Body of pancreas (tissue), 4 donors: ENCODE measurements around the gene RPL32. TPM values are rescaled to one million over a fixed set of nuclear protein-coding genes. Genes with fewer than 3 reads are reported as not detected.

Experiments
- ATAC-seq: fragments of 150-250 bp; one replicate; pipeline ENCODE4 v1.9.1; 2016
- DNase-seq, 4 donors: peaks; one replicate each; pipeline ENCODE4 v3.0.0-alpha.2; 2019
- H3K27ac ChIP-seq, 4 donors: fragments of 200-600 bp; sonication (generic); 1 replicate in 3 of 4; 2 replicates in 1 of 4; pipeline versions ENCODE4 v1.5.1 to v1.6.1; 2016 to 2019; ENCODE audit warnings: mild to moderate bottlenecking in 1 of 4, mixed read lengths in 1 of 4, moderate library complexity in 1 of 4
- H3K27me3 ChIP-seq, 2 donors: fragments of 200-600 bp; sonication (generic); one replicate each; pipeline ENCODE4 v1.6.0; 2016; ENCODE audit warnings: mild to moderate bottlenecking in 1 of 2
- H3K36me3 ChIP-seq, 2 donors: fragments of 200-600 bp; sonication (generic); replicated peaks in 1 of 2; 2 replicates each; pipeline ENCODE4 v1.5.1; 2016; ENCODE audit warnings: low read depth in 2 of 2; ENCODE audit not compliant: insufficient read depth in 1 of 2
- H3K4me1 ChIP-seq: fragments of 200-600 bp; sonication (generic); one replicate; pipeline ENCODE4 v1.6.0; 2016
- H3K4me3 ChIP-seq, 2 donors: fragments of 200-600 bp; sonication (generic); 1 replicate in 1 of 2; 2 replicates in 1 of 2; pipeline ENCODE4 v1.5.1; 2016 to 2019
- H3K9me3 ChIP-seq, 3 donors: fragments of 200-600 bp; sonication (generic); 1 replicate in 2 of 3; 2 replicates in 1 of 3; pipeline ENCODE4 v1.5.1; 2016
- CTCF ChIP-seq, 7 experiments: fragments of 450-650 bp in 4 of 7; fragments of 200-600 bp in 3 of 7; sonication (generic) in 3 of 7; IDR thresholded peaks; one replicate each; pipeline ENCODE4 v1.5.1; 2016 to 2019; ENCODE audit warnings: antibody characterized with exemption in 7 of 7
- POLR2A ChIP-seq, 3 donors: fragments of 450-650 bp; IDR thresholded peaks; one replicate each; pipeline ENCODE4 v1.6.1; 2016; ENCODE audit warnings: antibody characterized with exemption in 3 of 3, mild to moderate bottlenecking in 2 of 3
- WGBS, 2 donors: methylation state at CpG; one replicate each; pipeline ENCODE4 v1.1.5; 2017; 5-methylcytosine and 5-hydroxymethylcytosine counted together
- intact Hi-C: fragments of 100-400 bp; cut with DNase I; formaldehyde crosslinking; loops from one replicate; pipeline ENCODE4 v1.15.1; 2023
- total RNA-seq, 2 donors: library from RNA; depleted of rRNA; stranded (reverse); fragments of >200 nt; gene quantifications; one replicate each; pipeline ENCODE4 v1.1.0, GENCODE V29; 2016

Gene RPL32
- total RNA-seq, 2 donors from 2014 or later: 396 to 1,369 TPM

GRCh38 chr3:12829404-12829803 lies 12.0 kb downstream of the RPL32 start:
- intact Hi-C loops: no loop called here
- DNase-seq (no peak), ATAC-seq (no peak)
- Histone ChIP-seq H3K27ac (no peak overlapping the region), H3K4me3 (no peak overlapping the region), H3K4me1 (no peaks in the 10 kb centered on the region), H3K36me3 (peaks cover 8 to 10% of the 10 kb centered on the region in 2 donors), H3K9me3 (no peaks in the 10 kb centered on the region), H3K27me3 (no peaks in the 10 kb centered on the region)
- TF ChIP-seq CTCF (IDR thresholded peaks at IDR 0.05) (no peak), POLR2A (IDR thresholded peaks at IDR 0.05) (no peak)
- 86 to 92% methylated on average over 4 of the region's 4 CpGs for WGBS, 2 donors

- no peak overlapping the region for H3K4me3 ChIP-seq
- H3K27me3 ChIP-seq: no peaks in the 10 kb centered on the region
- 68 to 80% methylated on average over 4 of the region's 4 CpGs for WGBS, 2 donors
- peaks cover 5 to 8% of the 10 kb centered on the region in 2 donors for H3K36me3 ChIP-seq
- ATAC-seq: no peak
- intact Hi-C loops: no loop called here
- no peaks in the 10 kb centered on the region for H3K4me1 ChIP-seq
- DNase-seq: no peak
- H3K27ac ChIP-seq: no peak overlapping the region
- TF ChIP-seq CTCF (IDR thresholded peaks at IDR 0.05) (no peak), POLR2A (IDR thresholded peaks at IDR 0.05) (no peak)
- no peaks in the 10 kb centered on the region for H3K9me3 ChIP-seq
These were observed 12.6 kb downstream of the RPL32 start for GRCh38 chr3:12828751-12829150.

GRCh38 chr3:12825156-12825555 lies 16.2 kb downstream of the RPL32 start:
- Histone ChIP-seq H3K27me3 (no peaks in the 10 kb centered on the region), H3K4me3 (no peak overlapping the region), H3K9me3 (no peaks in the 10 kb centered on the region), H3K27ac (no peak overlapping the region), H3K36me3 (no peaks in the 10 kb centered on the region), H3K4me1 (no peaks in the 10 kb centered on the region)
- intact Hi-C loops: no loop called here
- DNase-seq: no peak
- WGBS, 2 donors: 75 to 82% methylated on average over 6 to 8 of the region's 8 CpGs
- no peak for ATAC-seq
- TF ChIP-seq POLR2A (IDR thresholded peaks at IDR 0.05) (no peak), CTCF (IDR thresholded peaks at IDR 0.05) (no peak)

GRCh38 chr3:12824299-12824698 lies 17.1 kb downstream of the RPL32 start:
- no peak overlapping the region for H3K4me3 ChIP-seq
- no peaks in the 10 kb centered on the region for H3K9me3 ChIP-seq
- WGBS, 2 donors: 82 to 95% methylated on average over 7 of the region's 7 CpGs
- intact Hi-C loops: no loop called here
- no peak overlapping the region for H3K27ac ChIP-seq
- DNase-seq (no peak), ATAC-seq (no peak)
- H3K4me1 ChIP-seq: no peaks in the 10 kb centered on the region
- no peak for TF ChIP-seq CTCF (IDR thresholded peaks at IDR 0.05)
- TF ChIP-seq POLR2A (IDR thresholded peaks at IDR 0.05): no peak
- H3K36me3 ChIP-seq: no peaks in the 10 kb centered on the region
- H3K27me3 ChIP-seq: no peaks in the 10 kb centered on the region

GRCh38 chr3:12822725-12823373 lies 18.5 kb downstream of the RPL32 start:
- H3K4me3 ChIP-seq: no peak overlapping the region
- DNase-seq (no peak), ATAC-seq (peak; percentile 64)
- no peaks in the 10 kb centered on the region for H3K9me3 ChIP-seq
- no peaks in the 10 kb centered on the region for H3K36me3 ChIP-seq
- no peak overlapping the region for H3K27ac ChIP-seq
- TF ChIP-seq POLR2A (IDR thresholded peaks at IDR 0.05) (no peak), CTCF (IDR thresholded peaks at IDR 0.05) (peak in 6 of 7 experiments; percentile 13 to 48 (median 40))
- H3K27me3 ChIP-seq: no peaks in the 10 kb centered on the region
- 23 to 31% methylated on average over 7 to 8 of the region's 8 CpGs for WGBS, 2 donors
- intact Hi-C loops: no loop called here
- no peaks in the 10 kb centered on the region for H3K4me1 ChIP-seq
